NCI-H526 (cell line): ENCODE data around the gene BOD1L1.
A peak's percentile ranks its signal among the peaks of the same experiment; 100 is the strongest.

Experiments used
- DNase-seq, 2 experiments: peaks; one replicate each; lab custom pipeline; 2025; lab: John Stamatoyannopoulos, UW

The BOD1L1 gene

GRCh38 chr4:13558881-13559280 lies 68.6 kb downstream of the BOD1L1 start:
- no peak for DNase-seq

- no peak for DNase-seq
Observed at GRCh38 chr4:13555325-13555724, 72.2 kb downstream of the BOD1L1 start.

- DNase-seq, result no peak
Observed at GRCh38 chr4:13553081-13553480, 74.4 kb downstream of the BOD1L1 start.

GRCh38 chr4:13548984-13549546 lies 78.5 kb downstream of the BOD1L1 start:
- peak; percentile 65 to 90 for DNase-seq

- DNase-seq, result peak in 1 of 2 experiments; percentile 48
Observed at GRCh38 chr4:13548059-13548983, 79.2 kb downstream of the BOD1L1 start.

GRCh38 chr4:13547485-13548041 lies 80.0 kb downstream of the BOD1L1 start:
- peak in 1 of 2 experiments; percentile 65 for DNase-seq

- DNase-seq, result peak in 1 of 2 experiments; percentile 54
Observed at GRCh38 chr4:13546941-13547484, 80.5 kb downstream of the BOD1L1 start.

GRCh38 chr4:13546142-13546940 lies 81.2 kb downstream of the BOD1L1 start:
- no peak for DNase-seq

GRCh38 chr4:13545394-13545808 lies 82.1 kb downstream of the BOD1L1 start:
- no peak for DNase-seq

- DNase-seq, result peak; percentile 87 to 95
Observed at GRCh38 chr4:13544606-13545393, 82.7 kb downstream of the BOD1L1 start.

- peak in 1 of 2 experiments; percentile 73 for DNase-seq
Observed at GRCh38 chr4:13543839-13544605, 83.5 kb downstream of the BOD1L1 start, which contains the start of gene NKX3-2. TSS of gene NKX3-2 (minus strand) at chr4:13544508. CDS start at chr4:13544414, 94 bp downstream.

GRCh38 chr4:13543032-13543838 lies 84.3 kb downstream of the BOD1L1 start:
- peak in 1 of 2 experiments; percentile 36 for DNase-seq

- DNase-seq, result no peak
Observed at GRCh38 chr4:13542577-13543031, 84.9 kb downstream of the BOD1L1 start.

- peak; percentile 24 to 86 for DNase-seq
Observed at GRCh38 chr4:13541720-13542576, 85.6 kb downstream of the BOD1L1 start.

GRCh38 chr4:13541176-13541604 lies 86.3 kb downstream of the BOD1L1 start:
- no peak for DNase-seq

- DNase-seq, result no peak
Observed at GRCh38 chr4:13540446-13541175, 86.9 kb downstream of the BOD1L1 start.
